Gastrocnemius medialis (tissue), 4 donors: ENCODE measurements around the gene KIAA0930. TPM values are rescaled to one million over a fixed set of nuclear protein-coding genes. Genes with fewer than 3 reads are reported as not detected.

ENCODE experiments used
- ATAC-seq, 2 donors: fragments of 150-250 bp; one replicate each; pipeline ENCODE4 v1.9.1; 2016
- DNase-seq, 2 donors: peaks; one replicate each; pipeline ENCODE4 v3.0.0-alpha.2; 2019
- H3K27ac ChIP-seq, 4 donors: fragments of 200-600 bp; sonication (generic); 1 replicate in 1 of 4; 2 replicates in 3 of 4; pipeline ENCODE4 v1.5.1; 2016 to 2018; ENCODE audit warnings: mild to moderate bottlenecking in 2 of 4, moderate library complexity in 1 of 4
- H3K27me3 ChIP-seq, 3 donors: fragments of 200-600 bp; sonication (generic) in 2 of 3; 1 replicate in 1 of 3; 2 replicates in 2 of 3; pipeline versions ENCODE4 v1.5.1 to v1.6.0; 2016 to 2019; ENCODE audit warnings: mild to moderate bottlenecking in 1 of 3, moderate library complexity in 1 of 3
- H3K36me3 ChIP-seq, 2 donors: fragments of 200-600 bp; sonication (generic) in 1 of 2; one replicate each; pipeline ENCODE4 v1.5.1; 2017 to 2018
- H3K4me1 ChIP-seq, 2 donors: fragments of 200-600 bp; sonication (generic) in 1 of 2; one replicate each; pipeline ENCODE4 v1.5.1; 2016 to 2017; ENCODE audit warnings: mild to moderate bottlenecking in 2 of 2
- H3K4me3 ChIP-seq, 4 donors: fragments of 200-600 bp; sonication (generic) in 3 of 4; 1 replicate in 1 of 4; 2 replicates in 3 of 4; pipeline ENCODE4 v1.5.1; 2016 to 2019; ENCODE audit warnings: mild to moderate bottlenecking in 2 of 4
- H3K9me3 ChIP-seq, 3 donors: fragments of 200-600 bp; sonication (generic) in 2 of 3; 1 replicate in 1 of 3; 2 replicates in 2 of 3; pipeline ENCODE4 v1.5.1; 2016 to 2019
- POLR2A ChIP-seq, 2 donors: fragments of 450-650 bp; IDR thresholded peaks; one replicate each; pipeline ENCODE4 v1.6.1; 2017; ENCODE audit warnings: antibody characterized with exemption in 2 of 2, mild to moderate bottlenecking in 2 of 2, moderate library complexity in 2 of 2
- in situ Hi-C, 4 donors: fragments of 200-750 bp; cut with MboI; loops; one replicate each; pipeline versions ENCODE4 v1.15.0 to v1.8.0; 2017; ENCODE audit warnings: low sequenced_read_pairs in 4 of 4
- intact Hi-C: fragments of 100-400 bp; cut with DNase I; formaldehyde crosslinking; loops from one replicate; pipeline ENCODE4 v1.15.1; 2023; ENCODE audit warnings: low total_unique reads
- total RNA-seq, 4 donors: library from RNA; depleted of rRNA; stranded (reverse); fragments of >200 nt; gene quantifications; one replicate each; pipeline versions ENCODE4 v1.1.0 to v1.2.3, GENCODE V29; 2016
- TF ChIP-seq, protein P1 (sequence below), 5 experiments: fragments of 450-650 bp in 3 of 5; fragments of 200-600 bp in 2 of 5; sonication (generic) in 2 of 5; IDR thresholded peaks in 4 of 5; conservative IDR thresholded peaks in 1 of 5; 1 replicate in 4 of 5; 2 replicates in 1 of 5; pipeline ENCODE4 v1.5.1; 2016 to 2019; ENCODE audit warnings: antibody characterized with exemption in 5 of 5, mild to moderate bottlenecking in 3 of 5, moderate library complexity in 3 of 5

The KIAA0930 gene
- total RNA-seq, 4 donors from 2014 or later = 45.1 to 99.9 (median 53.7) TPM

DNA sequence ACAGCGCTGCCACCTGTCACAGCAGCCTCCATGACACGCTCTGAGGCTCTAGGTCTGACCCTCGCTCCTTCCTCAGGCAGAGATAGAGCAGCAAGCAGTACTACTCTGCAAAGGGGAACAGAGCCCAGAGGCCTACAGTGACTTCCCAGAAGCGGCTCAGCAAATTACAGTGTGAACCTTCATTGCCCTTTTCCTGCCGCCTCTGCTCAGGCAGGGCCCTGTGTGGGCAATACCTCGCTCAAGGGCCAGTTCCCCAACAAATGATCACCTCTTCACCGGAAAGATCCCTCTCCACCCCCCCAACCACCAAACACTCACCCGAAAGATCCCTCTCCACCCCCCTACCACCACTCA lies 12.3 kb downstream of the KIAA0930 start:
- Histone ChIP-seq H3K36me3 (no peaks in the 10 kb centered on the region), H3K27me3 (no peaks in the 10 kb centered on the region), H3K4me3 (no peak overlapping the region), H3K4me1 (no peaks in the 10 kb centered on the region), H3K27ac (no peak overlapping the region), H3K9me3 (no peaks in the 10 kb centered on the region)
- TF ChIP-seq, protein P1, sequence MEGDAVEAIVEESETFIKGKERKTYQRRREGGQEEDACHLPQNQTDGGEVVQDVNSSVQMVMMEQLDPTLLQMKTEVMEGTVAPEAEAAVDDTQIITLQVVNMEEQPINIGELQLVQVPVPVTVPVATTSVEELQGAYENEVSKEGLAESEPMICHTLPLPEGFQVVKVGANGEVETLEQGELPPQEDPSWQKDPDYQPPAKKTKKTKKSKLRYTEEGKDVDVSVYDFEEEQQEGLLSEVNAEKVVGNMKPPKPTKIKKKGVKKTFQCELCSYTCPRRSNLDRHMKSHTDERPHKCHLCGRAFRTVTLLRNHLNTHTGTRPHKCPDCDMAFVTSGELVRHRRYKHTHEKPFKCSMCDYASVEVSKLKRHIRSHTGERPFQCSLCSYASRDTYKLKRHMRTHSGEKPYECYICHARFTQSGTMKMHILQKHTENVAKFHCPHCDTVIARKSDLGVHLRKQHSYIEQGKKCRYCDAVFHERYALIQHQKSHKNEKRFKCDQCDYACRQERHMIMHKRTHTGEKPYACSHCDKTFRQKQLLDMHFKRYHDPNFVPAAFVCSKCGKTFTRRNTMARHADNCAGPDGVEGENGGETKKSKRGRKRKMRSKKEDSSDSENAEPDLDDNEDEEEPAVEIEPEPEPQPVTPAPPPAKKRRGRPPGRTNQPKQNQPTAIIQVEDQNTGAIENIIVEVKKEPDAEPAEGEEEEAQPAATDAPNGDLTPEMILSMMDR (IDR thresholded peaks at IDR 0.05 in 4 of 5, conservative IDR thresholded peaks at IDR 0.05 in 1 of 5) = no peak
- TF ChIP-seq POLR2A (IDR thresholded peaks at IDR 0.05) = no peak
- in situ Hi-C loops = no loop called here
- DNase-seq (no peak), ATAC-seq (no peak)
- intact Hi-C loops = no loop called here

DNA sequence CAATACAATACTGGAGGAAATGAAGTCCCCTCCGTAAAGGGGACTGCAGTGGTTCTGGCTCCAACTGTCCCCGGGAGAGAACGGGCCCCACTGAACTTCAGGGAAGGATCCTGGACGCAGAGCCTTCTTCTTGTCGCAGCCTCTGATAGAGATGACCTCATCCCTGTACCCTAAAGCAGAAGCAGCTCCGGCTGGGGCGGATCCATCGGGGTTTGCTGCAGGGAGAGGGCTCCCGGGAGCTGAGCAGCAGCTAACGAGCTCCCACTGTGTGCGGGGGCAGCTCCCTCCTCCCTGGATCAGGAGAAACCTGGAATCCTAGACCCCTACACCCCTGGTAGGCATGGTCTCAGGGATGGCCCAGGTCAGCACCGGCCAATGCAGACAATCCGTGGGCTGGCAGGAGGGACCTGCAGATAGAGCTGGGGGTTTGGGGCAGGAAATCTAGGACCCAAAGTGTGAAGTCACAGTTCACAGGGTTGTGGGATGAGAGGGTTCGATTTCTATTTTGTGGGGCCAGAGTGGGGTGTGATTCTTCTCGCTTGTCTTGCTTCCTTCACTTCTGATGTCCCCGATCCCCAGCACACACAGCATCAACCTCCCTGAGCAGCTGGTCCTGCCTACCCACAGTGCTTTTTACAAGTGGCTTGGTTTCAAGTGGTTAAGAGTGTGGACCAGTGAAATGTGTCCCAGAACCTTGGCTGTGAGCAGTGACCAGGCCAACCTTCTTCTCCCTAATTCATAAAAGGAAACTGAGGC lies 12.9 kb downstream of the KIAA0930 start:
- H3K4me1 ChIP-seq = no peaks in the 10 kb centered on the region
- H3K36me3 ChIP-seq = no peaks in the 10 kb centered on the region
- ATAC-seq = no peak
- no peaks in the 10 kb centered on the region for H3K9me3 ChIP-seq
- DNase-seq = no peak
- H3K27ac ChIP-seq = no peak overlapping the region
- intact Hi-C loops (no loop called here), in situ Hi-C loops (no loop called here)
- H3K4me3 ChIP-seq = no peak overlapping the region
- no peak for TF ChIP-seq POLR2A (IDR thresholded peaks at IDR 0.05)
- TF ChIP-seq, protein P1 (IDR thresholded peaks at IDR 0.05 in 4 of 5, conservative IDR thresholded peaks at IDR 0.05 in 1 of 5) = no peak
- no peaks in the 10 kb centered on the region for H3K27me3 ChIP-seq

DNA sequence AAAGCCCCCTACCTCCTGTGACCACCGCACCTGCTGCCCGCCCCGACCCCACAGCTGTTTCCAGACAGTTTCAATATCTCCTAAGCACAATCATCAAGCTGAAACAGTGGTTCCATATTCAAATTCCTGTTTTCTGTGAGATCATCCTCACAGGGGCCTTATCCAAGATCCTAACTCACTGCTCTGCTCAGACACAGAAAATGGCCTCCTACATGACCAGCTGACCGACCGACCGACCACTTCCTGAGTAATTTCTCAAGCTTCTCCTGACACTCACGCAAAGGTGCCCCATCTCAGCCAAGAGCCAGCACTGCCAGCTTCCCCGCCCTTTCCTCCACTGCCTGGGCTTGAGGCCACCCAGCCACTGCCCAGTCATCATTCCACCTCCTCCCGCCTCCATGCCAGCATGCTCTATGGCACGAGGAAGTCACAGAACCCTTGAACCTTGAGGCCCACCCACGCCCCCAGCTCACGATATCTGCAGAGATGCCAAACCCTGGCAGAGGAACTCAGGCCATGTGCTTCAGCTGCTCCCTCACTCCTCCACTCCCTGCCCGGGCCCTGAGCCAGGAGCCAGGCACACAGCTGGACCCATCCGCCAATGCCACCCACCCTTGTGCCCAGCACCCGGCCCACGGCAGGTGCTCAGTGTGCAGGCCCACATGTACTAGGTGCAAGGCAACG lies 14.0 kb downstream of the KIAA0930 start:
- peak in 1 of 2 donors; percentile 34 for ATAC-seq
- in situ Hi-C loops = no loop called here

DNA sequence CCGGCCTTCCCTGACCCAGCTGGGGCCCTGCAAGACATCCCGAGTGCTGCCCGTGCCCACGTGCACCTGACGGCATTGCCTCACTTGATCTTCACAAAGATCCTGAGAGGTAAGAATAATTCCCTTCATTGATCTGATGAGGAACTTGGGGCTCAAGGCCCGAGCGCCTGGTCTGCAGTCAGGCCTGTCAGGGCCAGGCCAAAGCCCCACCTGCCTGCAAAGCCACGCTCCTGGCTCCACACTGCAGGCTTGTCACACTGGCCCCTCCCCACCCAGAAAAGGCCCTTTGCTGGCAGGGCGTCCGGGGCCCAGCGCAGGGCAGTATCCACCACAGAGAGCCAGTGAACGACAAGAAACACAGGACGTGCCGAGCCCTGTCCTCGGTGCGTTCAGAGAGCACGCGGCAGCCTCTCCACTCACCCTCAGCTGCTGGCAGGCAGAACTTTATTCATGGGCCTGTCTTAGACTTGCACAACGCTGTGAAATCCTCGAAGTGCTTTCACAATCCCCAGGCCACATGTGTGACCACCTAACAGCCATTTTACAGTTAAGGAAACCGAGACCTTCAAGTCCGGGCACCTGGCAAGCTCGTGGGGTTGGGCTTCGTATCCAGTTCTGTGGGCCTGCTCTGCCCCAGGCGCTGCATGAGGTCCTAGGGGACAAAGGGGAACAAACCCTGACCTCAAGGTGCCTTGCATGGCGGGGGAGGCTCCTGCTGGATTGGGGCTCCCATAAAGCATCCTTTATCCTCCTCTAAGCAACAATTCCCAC lies 14.8 kb downstream of the KIAA0930 start:
- H3K36me3 ChIP-seq = no peaks in the 10 kb centered on the region
- intact Hi-C loops = no loop called here
- no peak overlapping the region for H3K27ac ChIP-seq
- in situ Hi-C loops = no loop called here
- H3K4me3 ChIP-seq = no peak overlapping the region
- no peak for TF ChIP-seq POLR2A (IDR thresholded peaks at IDR 0.05)
- TF ChIP-seq, protein P1 (IDR thresholded peaks at IDR 0.05 in 4 of 5, conservative IDR thresholded peaks at IDR 0.05 in 1 of 5) = no peak
- H3K9me3 ChIP-seq = no peaks in the 10 kb centered on the region
- ATAC-seq (peak; percentile 48 to 78), DNase-seq (peak in 1 of 2 donors; percentile 56)
- H3K27me3 ChIP-seq = no peaks in the 10 kb centered on the region
- H3K4me1 ChIP-seq = peaks cover 0 to 2% of the 10 kb centered on the region in 2 donors

More for the DNA sequence above, 14.0 kb downstream of the KIAA0930 start:
- DNase-seq = peak in 1 of 2 donors; percentile 20
- no peak overlapping the region for H3K27ac ChIP-seq
- H3K36me3 ChIP-seq = no peaks in the 10 kb centered on the region
- no peak for TF ChIP-seq POLR2A (IDR thresholded peaks at IDR 0.05)
- no peaks in the 10 kb centered on the region for H3K4me1 ChIP-seq
- H3K4me3 ChIP-seq = no peak overlapping the region
- intact Hi-C loops = no loop called here
- no peaks in the 10 kb centered on the region for H3K27me3 ChIP-seq
- no peaks in the 10 kb centered on the region for H3K9me3 ChIP-seq
